Gastroesophageal sphincter (tissue), 4 donors: ENCODE data around the gene TECPR1. TPM values are rescaled to one million over a fixed set of nuclear protein-coding genes. Genes with fewer than 3 reads are reported as not detected.

Experiments used
- ATAC-seq: fragments of 150-250 bp; one replicate; pipeline ENCODE4 v1.9.1; 2016; ENCODE audit warnings: mild to moderate bottlenecking, moderate library complexity
- H3K27ac ChIP-seq, 4 donors: fragments of 200-600 bp; sonication (generic) in 3 of 4; 1 replicate in 3 of 4; 2 replicates in 1 of 4; pipeline ENCODE4 v1.5.1; 2016 to 2019
- H3K27me3 ChIP-seq: fragments of 200-600 bp; sonication (generic); one replicate; pipeline ENCODE4 v1.5.1; 2019
- H3K36me3 ChIP-seq, 2 donors: fragments of 200-600 bp; sonication (generic); one replicate each; pipeline ENCODE4 v1.5.1; 2019; ENCODE audit warnings: control low read depth in 1 of 2
- H3K4me1 ChIP-seq, 3 donors: fragments of 200-600 bp; sonication (generic); 1 replicate in 2 of 3; 2 replicates in 1 of 3; pipeline ENCODE4 v1.5.1; 2016 to 2019; ENCODE audit warnings: control low read depth in 2 of 3
- H3K4me3 ChIP-seq, 2 donors: fragments of 200-600 bp; sonication (generic); one replicate each; pipeline ENCODE4 v1.5.1; 2019; ENCODE audit warnings: mild to moderate bottlenecking in 1 of 2, moderate library complexity in 1 of 2
- H3K9me3 ChIP-seq, 3 donors: fragments of 200-600 bp; sonication (generic); one replicate each; pipeline ENCODE4 v1.5.1; 2017 to 2019; ENCODE audit warnings: control low read depth in 2 of 3
- EP300 ChIP-seq: sonication (generic); formaldehyde crosslinking; IDR thresholded peaks from one replicate; pipeline ENCODE4 v1.6.1; 2017; ENCODE audit warnings: antibody characterized with exemption, mild to moderate bottlenecking
- POLR2A ChIP-seq, 2 donors: fragments of 450-650 bp; IDR thresholded peaks; one replicate each; pipeline ENCODE4 v1.6.1; 2017; ENCODE audit warnings: antibody characterized with exemption in 2 of 2, mild to moderate bottlenecking in 2 of 2, moderate library complexity in 1 of 2
- POLR2AphosphoS5 ChIP-seq: sonication (generic); formaldehyde crosslinking; IDR thresholded peaks from one replicate; pipeline ENCODE4 v1.6.1; 2017; ENCODE audit warnings: antibody characterized with exemption
- WGBS, 2 donors: methylation state at CpG; one replicate each; pipeline ENCODE4 v1.1.5; 2018; ENCODE audit warnings: low coverage in 1 of 2; 5-methylcytosine and 5-hydroxymethylcytosine counted together
- total RNA-seq, 4 donors: library from RNA; depleted of rRNA; stranded (reverse); fragments of >200 nt; gene quantifications; one replicate each; pipeline ENCODE4 v1.1.0, GENCODE V29; 2016
- TF ChIP-seq, protein P1 (sequence below), 4 experiments: fragments of 200-600 bp in 2 of 4; fragments of 450-650 bp in 2 of 4; sonication (generic) in 1 of 4; IDR thresholded peaks; one replicate each; pipeline ENCODE4 v1.5.1; 2017 to 2019; ENCODE audit warnings: antibody characterized with exemption in 4 of 4, mild to moderate bottlenecking in 2 of 4, moderate library complexity in 2 of 4

The TECPR1 gene
- total RNA-seq, 4 donors from 2014 or later: 18.6 to 22.3 (median 20.4) TPM

DNA sequence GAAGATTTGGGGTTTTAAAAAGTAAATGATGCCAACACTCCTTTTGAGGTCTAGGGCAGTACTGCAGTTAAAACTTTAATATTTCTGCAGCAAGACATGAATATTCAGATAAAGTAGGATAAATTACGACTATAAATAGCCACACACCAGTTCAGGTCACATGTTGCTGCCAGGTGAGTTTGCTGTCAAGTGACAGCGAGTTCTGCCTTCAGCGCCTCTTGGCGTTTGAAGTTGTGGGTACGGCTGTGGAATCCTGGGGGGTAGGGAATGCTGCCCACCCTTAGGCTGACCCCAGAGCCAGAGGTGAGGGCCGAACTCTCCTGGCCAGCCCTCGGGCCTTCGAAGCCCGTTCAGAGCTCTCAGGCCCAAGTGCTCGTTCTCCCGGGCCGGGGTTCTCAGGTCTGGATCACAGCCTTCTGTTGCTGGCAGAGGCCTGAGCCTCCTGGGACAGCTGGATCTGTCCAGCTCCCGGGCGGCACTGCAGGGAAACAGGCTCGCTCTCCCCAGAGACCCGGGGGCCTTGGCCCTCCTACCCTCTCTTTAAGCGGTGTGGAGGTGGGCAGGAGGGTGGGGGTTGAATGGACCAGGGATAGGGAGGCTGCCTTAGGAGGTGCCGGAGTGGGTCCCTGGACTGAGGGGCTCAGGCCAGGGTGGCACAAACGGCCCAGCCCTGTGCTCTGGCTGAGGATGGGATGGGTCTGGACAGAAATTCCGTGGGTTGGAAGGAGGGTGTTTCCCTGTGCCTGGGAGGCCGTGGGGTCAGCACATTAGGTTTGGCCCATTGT, 34.9 kb upstream of the TECPR1 start:
- H3K4me3 ChIP-seq: peak overlapping the region in 1 of 2 donors; percentile 99
- TF ChIP-seq POLR2AphosphoS5 (no peak), EP300 (no peak), POLR2A (IDR thresholded peaks at IDR 0.05) (no peak)
- TF ChIP-seq, protein P1, sequence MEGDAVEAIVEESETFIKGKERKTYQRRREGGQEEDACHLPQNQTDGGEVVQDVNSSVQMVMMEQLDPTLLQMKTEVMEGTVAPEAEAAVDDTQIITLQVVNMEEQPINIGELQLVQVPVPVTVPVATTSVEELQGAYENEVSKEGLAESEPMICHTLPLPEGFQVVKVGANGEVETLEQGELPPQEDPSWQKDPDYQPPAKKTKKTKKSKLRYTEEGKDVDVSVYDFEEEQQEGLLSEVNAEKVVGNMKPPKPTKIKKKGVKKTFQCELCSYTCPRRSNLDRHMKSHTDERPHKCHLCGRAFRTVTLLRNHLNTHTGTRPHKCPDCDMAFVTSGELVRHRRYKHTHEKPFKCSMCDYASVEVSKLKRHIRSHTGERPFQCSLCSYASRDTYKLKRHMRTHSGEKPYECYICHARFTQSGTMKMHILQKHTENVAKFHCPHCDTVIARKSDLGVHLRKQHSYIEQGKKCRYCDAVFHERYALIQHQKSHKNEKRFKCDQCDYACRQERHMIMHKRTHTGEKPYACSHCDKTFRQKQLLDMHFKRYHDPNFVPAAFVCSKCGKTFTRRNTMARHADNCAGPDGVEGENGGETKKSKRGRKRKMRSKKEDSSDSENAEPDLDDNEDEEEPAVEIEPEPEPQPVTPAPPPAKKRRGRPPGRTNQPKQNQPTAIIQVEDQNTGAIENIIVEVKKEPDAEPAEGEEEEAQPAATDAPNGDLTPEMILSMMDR (IDR thresholded peaks at IDR 0.05): no peak
- peaks cover 0 to 50% of the 10 kb centered on the region in 2 donors for H3K36me3 ChIP-seq
- 37 to 40% methylated on average over 3 of the region's 21 CpGs for WGBS, 2 donors
- H3K27ac ChIP-seq: peak overlapping the region in 3 of 4 donors; percentile 93 to 99 (median 96)
- ATAC-seq: no peak
- H3K9me3 ChIP-seq: no peaks in the 10 kb centered on the region
- peaks cover 9 to 85% (median 56%) of the 10 kb centered on the region in 3 donors for H3K4me1 ChIP-seq
- H3K27me3 ChIP-seq: no peaks in the 10 kb centered on the region

DNA sequence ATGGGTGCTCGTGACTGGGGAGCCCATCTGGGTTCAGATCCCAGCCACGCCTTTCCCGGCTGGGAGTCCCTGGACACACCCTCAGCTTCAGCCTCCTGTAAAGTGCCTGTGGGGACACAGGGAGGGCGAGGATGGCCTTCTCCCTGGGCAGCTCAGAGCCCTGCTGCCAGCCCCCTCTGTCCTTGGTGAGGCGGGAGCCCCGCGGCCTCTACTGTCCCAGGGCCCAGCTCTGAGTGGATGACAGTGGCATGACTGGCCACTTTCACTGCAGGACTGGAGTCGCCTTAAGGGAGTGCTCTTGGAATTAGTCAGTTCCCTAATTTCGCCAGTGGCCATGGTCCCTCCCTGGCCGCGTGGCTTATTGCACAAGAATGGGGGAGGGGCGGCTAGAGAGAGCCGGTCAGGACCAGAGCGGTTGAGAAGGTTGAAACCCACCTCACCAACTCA, 34.1 kb upstream of the TECPR1 start:
- peaks cover 9 to 82% (median 56%) of the 10 kb centered on the region in 3 donors for H3K4me1 ChIP-seq
- peak; percentile 25 for ATAC-seq
- peak overlapping the region in 1 of 2 donors; percentile 99 for H3K4me3 ChIP-seq
- H3K9me3 ChIP-seq: no peaks in the 10 kb centered on the region
- H3K27me3 ChIP-seq: no peaks in the 10 kb centered on the region
- peaks cover 0 to 42% of the 10 kb centered on the region in 2 donors for H3K36me3 ChIP-seq
- WGBS, 2 donors: 76% methylated on average over 2 of the region's 14 CpGs; no CpG with 5 or more reads in 1 of the 2 donors
- peak overlapping the region in 3 of 4 donors; percentile 93 to 99 (median 96) for H3K27ac ChIP-seq
- TF ChIP-seq, protein P1 (IDR thresholded peaks at IDR 0.05): no peak
- peak; percentile 40 for TF ChIP-seq POLR2AphosphoS5

DNA sequence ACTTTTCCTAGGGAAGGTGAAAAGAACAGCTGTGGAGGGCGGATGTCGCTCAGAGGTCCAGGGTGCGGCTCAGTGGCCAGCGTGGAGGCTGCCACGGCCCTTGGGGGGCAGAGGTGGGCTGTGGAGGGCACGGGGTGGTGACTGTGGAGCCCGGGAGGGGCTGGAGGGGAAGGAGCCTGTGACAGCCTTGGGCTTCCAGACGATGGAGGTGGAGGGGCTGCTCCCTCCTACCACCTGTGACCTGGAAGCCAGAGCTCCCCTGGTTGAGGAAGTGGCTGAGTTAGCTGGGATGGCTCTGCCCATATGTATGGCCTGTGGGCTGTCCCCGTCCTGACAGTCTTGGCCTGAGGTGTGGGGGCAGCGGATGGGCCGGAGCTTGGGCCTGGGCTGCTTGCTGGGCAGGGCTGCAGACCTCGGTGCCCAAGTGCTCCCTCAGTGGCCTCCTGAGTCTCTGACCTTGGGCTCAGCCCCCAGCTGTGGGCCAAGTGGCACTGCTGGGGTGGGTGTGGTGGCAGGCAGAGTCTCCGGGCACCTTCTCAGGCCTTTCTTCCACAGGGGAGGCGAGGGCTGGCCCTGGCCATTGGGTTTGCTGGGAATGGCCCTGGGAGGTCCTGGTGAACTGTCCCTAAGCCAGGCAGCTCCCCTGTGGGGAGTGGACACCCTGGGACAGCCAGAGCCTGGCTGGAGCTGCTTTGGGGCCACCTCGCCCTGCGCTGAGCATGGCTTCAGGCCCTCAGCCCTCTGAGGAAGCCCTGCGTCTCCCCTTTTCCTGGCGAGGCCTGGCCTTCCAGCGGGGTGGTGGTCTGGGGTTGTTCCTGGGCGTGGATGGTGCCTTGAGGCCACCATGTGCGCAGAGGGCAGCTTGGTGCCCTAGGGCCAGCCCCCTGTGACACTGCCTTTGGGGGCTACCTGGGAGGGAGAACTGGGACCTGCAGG, 33.4 kb upstream of the TECPR1 start:
- Histone ChIP-seq H3K9me3 (no peaks in the 10 kb centered on the region), H3K4me3 (peak overlapping the region in 1 of 2 donors; percentile 99), H3K27me3 (no peaks in the 10 kb centered on the region), H3K27ac (peak overlapping the region; percentile 1 to 99 (median 94)), H3K36me3 (peaks cover 0 to 35% of the 10 kb centered on the region in 2 donors), H3K4me1 (peaks cover 9 to 82% (median 60%) of the 10 kb centered on the region in 3 donors)
- WGBS, 2 donors: 65 to 77% methylated on average over 6 to 7 of the region's 21 CpGs
- ATAC-seq: no peak
- TF ChIP-seq POLR2A (IDR thresholded peaks at IDR 0.05) (no peak), EP300 (no peak), POLR2AphosphoS5 (no peak)
- TF ChIP-seq, protein P1 (IDR thresholded peaks at IDR 0.05): no peak

DNA sequence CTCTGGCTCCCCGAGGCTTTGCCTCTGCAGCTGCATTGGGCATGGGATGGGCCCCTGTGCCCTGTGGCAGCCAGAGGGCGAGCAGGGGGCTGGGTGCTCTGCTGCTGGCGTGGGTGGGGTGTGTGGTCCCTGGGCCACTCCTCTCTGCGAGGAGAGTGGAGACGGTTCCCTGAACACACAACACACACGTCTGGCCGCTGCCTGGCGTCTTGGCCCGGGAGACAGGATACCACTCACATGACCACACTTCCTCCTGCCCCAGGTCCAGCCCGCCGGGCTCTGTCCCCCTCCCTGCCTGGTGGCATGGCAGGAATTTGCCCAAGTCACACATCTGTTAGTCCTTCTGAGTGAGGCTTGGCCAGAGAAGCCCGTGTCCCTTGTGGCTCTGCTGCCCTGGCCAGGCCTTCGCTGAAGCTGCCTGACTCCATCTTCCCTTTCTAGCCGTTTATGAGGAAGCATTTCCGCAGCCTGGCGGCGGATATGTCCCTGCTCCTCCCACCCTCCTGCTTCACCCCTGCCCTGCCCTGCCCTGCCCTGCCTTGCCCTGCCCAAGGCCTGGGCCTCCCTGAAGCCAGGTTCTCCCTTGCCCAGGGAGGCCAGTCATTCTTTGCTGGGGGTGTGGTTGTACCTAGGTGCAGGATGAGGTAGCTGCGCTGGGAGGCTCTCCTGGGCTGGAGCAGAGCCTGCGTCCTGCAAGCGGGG, 32.5 kb upstream of the TECPR1 start:
- H3K4me1 ChIP-seq: peaks cover 9 to 82% (median 60%) of the 10 kb centered on the region in 3 donors
- H3K9me3 ChIP-seq: no peaks in the 10 kb centered on the region
- no peaks in the 10 kb centered on the region for H3K27me3 ChIP-seq
- H3K27ac ChIP-seq: peak overlapping the region; percentile 1 to 99 (median 94)
- peak overlapping the region; percentile 75 to 99 for H3K4me3 ChIP-seq
- 73% methylated on average over 2 of the region's 20 CpGs; no CpG with 5 or more reads in 1 of the 2 donors for WGBS, 2 donors
- peak; percentile 31 for ATAC-seq
- peaks cover 0 to 30% of the 10 kb centered on the region in 2 donors for H3K36me3 ChIP-seq
- TF ChIP-seq POLR2AphosphoS5 (peak; percentile 62), POLR2A (IDR thresholded peaks at IDR 0.05) (peak; percentile 17 to 29)
- TF ChIP-seq, protein P1 (IDR thresholded peaks at IDR 0.05): no peak
